H9 (cell line): Measurements from ENCODE around the gene ZSCAN5C. TPM values are rescaled to one million over a fixed set of nuclear protein-coding genes. Genes with fewer than 3 reads are reported as not detected.

ENCODE experiments used
- DNase-seq: peaks from one replicate; pipeline ENCODE4 v3.0.0-alpha.2; 2017
- H2AFZ ChIP-seq: one replicate; pipeline ENCODE4 v1.6.1; 2013; ENCODE audit warnings: mild to moderate bottlenecking, low read length, control low read depth, moderate library complexity
- H2AK5ac ChIP-seq: 2 replicates; pipeline ENCODE4 v1.6.1; 2013; ENCODE audit warnings: low read length, control low read depth, mixed read lengths; ENCODE audit not compliant: insufficient read length
- H2BK120ac ChIP-seq: one replicate; pipeline ENCODE4 v1.6.1; 2013; ENCODE audit warnings: low read depth, mild to moderate bottlenecking, low read length, control low read depth, inconsistent platforms; ENCODE audit not compliant: poor library complexity, severe bottlenecking
- H2BK12ac ChIP-seq: 2 replicates; pipeline ENCODE4 v1.6.1; 2013; ENCODE audit warnings: low read length, control low read depth, mixed read lengths, low read depth; ENCODE audit not compliant: insufficient read length
- H2BK15ac ChIP-seq: 2 replicates; pipeline ENCODE4 v1.6.1; 2013; ENCODE audit warnings: low read depth, low read length, control low read depth
- H2BK20ac ChIP-seq: one replicate; pipeline ENCODE4 v1.6.1; 2013; ENCODE audit warnings: low read depth, mild to moderate bottlenecking, low read length, control low read depth, inconsistent platforms; ENCODE audit not compliant: poor library complexity, severe bottlenecking
- H2BK5ac ChIP-seq: 2 replicates; pipeline ENCODE4 v1.6.1; 2013; ENCODE audit warnings: low read length, control low read depth, mixed read lengths; ENCODE audit not compliant: insufficient read length
- H3K14ac ChIP-seq: 2 replicates; pipeline ENCODE4 v1.6.1; 2013; ENCODE audit warnings: low read length, control low read depth; ENCODE audit not compliant: insufficient read depth
- H3K18ac ChIP-seq: 2 replicates; pipeline ENCODE4 v1.6.1; 2013; ENCODE audit warnings: low read depth, mild to moderate bottlenecking, mixed read lengths, low read length, control low read depth; ENCODE audit not compliant: insufficient read length
- H3K23ac ChIP-seq: 2 replicates; pipeline ENCODE4 v1.6.1; 2013; ENCODE audit warnings: low read length, control low read depth, mixed read lengths, low read depth; ENCODE audit not compliant: insufficient read length
- H3K23me2 ChIP-seq: 2 replicates; pipeline ENCODE4 v1.6.1; 2013; ENCODE audit warnings: low read depth, mild to moderate bottlenecking, mixed read lengths, low read length, control low read depth; ENCODE audit not compliant: insufficient read length, poor library complexity, severe bottlenecking
- H3K27ac ChIP-seq: 2 replicates; pipeline ENCODE4 v1.5.1; 2013; ENCODE audit warnings: low read length, control low read depth, mixed read lengths, low read depth; ENCODE audit not compliant: insufficient read length
- H3K27me3 ChIP-seq: 2 replicates; pipeline ENCODE4 v1.6.1; 2013; ENCODE audit warnings: low read length, control low read depth, inconsistent platforms; ENCODE audit not compliant: insufficient read depth
- H3K4ac ChIP-seq: 2 replicates; pipeline ENCODE4 v1.6.1; 2013; ENCODE audit warnings: low read depth, mild to moderate bottlenecking, control low read depth, inconsistent platforms, low read length, moderate library complexity
- H3K4me1 ChIP-seq: 2 replicates; pipeline ENCODE4 v1.6.1; 2013; ENCODE audit warnings: low read length, control low read depth, inconsistent platforms; ENCODE audit not compliant: insufficient read depth
- H3K4me2 ChIP-seq: 2 replicates; pipeline ENCODE4 v1.6.1; 2013; ENCODE audit warnings: low read length, control low read depth, mixed read lengths; ENCODE audit not compliant: insufficient read length, insufficient read depth
- H3K56ac ChIP-seq: 2 replicates; pipeline ENCODE4 v1.6.1; 2013; ENCODE audit warnings: low read depth, mild to moderate bottlenecking, mixed read lengths, low read length, control low read depth; ENCODE audit not compliant: insufficient read length
- H3K79me1 ChIP-seq: 2 replicates; pipeline ENCODE4 v1.6.1; 2013; ENCODE audit warnings: low read depth, mild to moderate bottlenecking, moderate library complexity, low read length, control low read depth, inconsistent platforms; ENCODE audit not compliant: insufficient read depth, poor library complexity, severe bottlenecking
- H3K79me2 ChIP-seq: 2 replicates; pipeline ENCODE4 v1.6.1; 2013; ENCODE audit warnings: low read length, control low read depth, inconsistent platforms; ENCODE audit not compliant: insufficient read depth
- H3K9ac ChIP-seq: 2 replicates; pipeline ENCODE4 v1.6.1; 2013; ENCODE audit warnings: low read length, control low read depth, mixed read lengths; ENCODE audit not compliant: insufficient read length; ENCODE audit errors: extremely low read depth
- H3K9me3 ChIP-seq: one replicate; pipeline ENCODE4 v1.6.1; 2013; ENCODE audit warnings: low read depth, low read length, inconsistent platforms; ENCODE audit not compliant: control insufficient read depth
- H3T11ph ChIP-seq: one replicate; pipeline ENCODE4 v1.6.1; 2013; ENCODE audit warnings: mild to moderate bottlenecking, low read length, control low read depth, inconsistent platforms
- H4K20me1 ChIP-seq: one replicate; pipeline ENCODE4 v1.6.1; 2013; ENCODE audit not compliant: control insufficient read depth, insufficient read length, insufficient read depth
- H4K5ac ChIP-seq: 2 replicates; pipeline ENCODE4 v1.6.1; 2013; ENCODE audit warnings: low read depth, mild to moderate bottlenecking, mixed read lengths, low read length, control low read depth; ENCODE audit not compliant: insufficient read length
- H4K8ac ChIP-seq: replicated peaks from 2 replicates; pipeline ENCODE4 v1.6.1; 2013; ENCODE audit warnings: low read length, control low read depth, mixed read lengths, low read depth; ENCODE audit not compliant: insufficient read length
- H4K91ac ChIP-seq: 2 replicates; pipeline ENCODE4 v1.6.1; 2013; ENCODE audit warnings: low read depth, mild to moderate bottlenecking, moderate library complexity, mixed read lengths, low read length, control low read depth; ENCODE audit not compliant: insufficient read length
- H3K27ac Mint-ChIP-seq, 3 experiments: 2 replicates in 2 of 3; 3 replicates in 1 of 3; pipeline ENCODE4 v1.8.0; 2020 to 2021; ENCODE audit warnings: mixed read lengths in 3 of 3, mild to moderate bottlenecking in 1 of 3, moderate library complexity in 1 of 3
- H3K27me3 Mint-ChIP-seq: 2 replicates; pipeline ENCODE4 v1.8.0; 2021; ENCODE audit warnings: low read depth, mild to moderate bottlenecking, moderate library complexity, mixed read lengths
- H3K36me3 Mint-ChIP-seq, 3 experiments: 2 replicates in 2 of 3; 3 replicates in 1 of 3; pipeline ENCODE4 v1.8.0; 2020 to 2021; ENCODE audit warnings: low read depth in 3 of 3, mixed read lengths in 3 of 3; ENCODE audit not compliant: insufficient read depth in 1 of 3
- H3K4me1 Mint-ChIP-seq, 2 experiments: 2 replicates each; pipeline ENCODE4 v1.8.0; 2020; ENCODE audit warnings: mixed read lengths in 2 of 2
- H3K4me3 Mint-ChIP-seq, 2 experiments: 2 replicates in 1 of 2; 3 replicates in 1 of 2; pipeline ENCODE4 v1.8.0; 2020 to 2021; ENCODE audit warnings: mild to moderate bottlenecking in 2 of 2, mixed read lengths in 2 of 2, moderate library complexity in 1 of 2
- H3K9me3 Mint-ChIP-seq, 2 experiments: 2 replicates in 1 of 2; 3 replicates in 1 of 2; pipeline ENCODE4 v1.8.0; 2020; ENCODE audit warnings: mild to moderate bottlenecking in 2 of 2, mixed read lengths in 2 of 2, moderate library complexity in 1 of 2
- WGBS: extraction: QIAGEN DNeasy Blood & Tissue Kit; methylation state at CpG from one replicate; pipeline ENCODE4 v1.1.7; 2013; ENCODE audit warnings: missing lambda C conversion rate, low lambda C conversion rate, mixed read lengths; ENCODE audit not compliant: insufficient read length; ENCODE audit errors: extremely low coverage; 5-methylcytosine and 5-hydroxymethylcytosine counted together
- total RNA-seq: library from RNA; stranded (reverse); gene quantifications from 2 replicates; pipeline ENCODE4 v1.2.1, GENCODE V29; 2021
- TF ChIP-seq, protein P1 (sequence below): fragments of 200-600 bp; sonication (generic); conservative IDR thresholded peaks from 3 replicates; pipeline ENCODE4 v1.8.0; 2021; ENCODE audit warnings: antibody characterized with exemption, mild to moderate bottlenecking

Gene ZSCAN5C
- total RNA-seq, 1 experiment from 2014 or later: not detected

DNA sequence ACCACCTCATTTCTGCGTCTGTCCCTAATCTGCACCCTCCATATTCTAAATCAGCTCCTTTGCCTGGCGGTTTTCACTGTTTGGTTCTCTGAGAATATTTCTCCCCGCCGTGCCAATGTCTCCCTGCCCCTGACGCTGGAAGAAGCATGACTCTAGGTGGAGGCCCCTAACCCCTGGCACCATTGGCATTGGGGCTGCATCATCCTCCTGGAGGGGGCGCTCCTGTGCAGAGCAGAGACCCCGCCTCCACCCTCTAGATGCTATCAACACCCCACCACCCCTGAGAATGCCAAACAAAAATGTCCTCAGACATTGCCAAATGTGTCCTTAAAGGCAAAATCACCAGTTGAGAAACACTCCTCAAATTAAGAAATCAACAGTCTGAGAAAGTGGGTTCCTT, 11.0 kb upstream of the ZSCAN5C start:
- Mint-ChIP-seq H3K36me3 (no peaks in the 10 kb centered on the region), H3K9me3 (peaks cover 0 to 44% of the 10 kb centered on the region in 2 experiments; a peak in 2 of 5 replicates), H3K27ac (no peak overlapping the region), H3K4me3 (no peak overlapping the region), H3K27me3 (peaks cover 12% of the 10 kb centered on the region), H3K4me1 (no peaks in the 10 kb centered on the region)
- no peak overlapping the region for H3K18ac ChIP-seq
- H2BK12ac ChIP-seq: no peak overlapping the region
- no peak overlapping the region for H2AK5ac ChIP-seq
- no peak overlapping the region for H4K8ac ChIP-seq
- H3K23ac ChIP-seq: no peak overlapping the region
- no CpG with 5 or more reads among the region's 7 CpGs for WGBS
- no peak overlapping the region for H2BK20ac ChIP-seq
- H3T11ph ChIP-seq: no peak overlapping the region
- H2BK120ac ChIP-seq: no peak overlapping the region
- H2BK15ac ChIP-seq: no peak overlapping the region
- no peak overlapping the region for H3K9ac ChIP-seq
- DNase-seq: no peak
- H3K27me3 ChIP-seq: no peaks in the 10 kb centered on the region
- H2BK5ac ChIP-seq: no peak overlapping the region
- H3K14ac ChIP-seq: no peak overlapping the region
- H3K79me2 ChIP-seq: no peaks in the 10 kb centered on the region
- H3K4me2 ChIP-seq: no peak overlapping the region
- H4K20me1 ChIP-seq: no peaks in the 10 kb centered on the region
- H3K79me1 ChIP-seq: no peaks in the 10 kb centered on the region
- no peak overlapping the region for H3K27ac ChIP-seq
- H3K4ac ChIP-seq: no peak overlapping the region
- H3K23me2 ChIP-seq: no peaks in the 10 kb centered on the region
- no peaks in the 10 kb centered on the region for H3K9me3 ChIP-seq
- no peak overlapping the region for H4K91ac ChIP-seq
- no peak overlapping the region for H4K5ac ChIP-seq
- no peak overlapping the region for H2AFZ ChIP-seq
- TF ChIP-seq, protein P1, sequence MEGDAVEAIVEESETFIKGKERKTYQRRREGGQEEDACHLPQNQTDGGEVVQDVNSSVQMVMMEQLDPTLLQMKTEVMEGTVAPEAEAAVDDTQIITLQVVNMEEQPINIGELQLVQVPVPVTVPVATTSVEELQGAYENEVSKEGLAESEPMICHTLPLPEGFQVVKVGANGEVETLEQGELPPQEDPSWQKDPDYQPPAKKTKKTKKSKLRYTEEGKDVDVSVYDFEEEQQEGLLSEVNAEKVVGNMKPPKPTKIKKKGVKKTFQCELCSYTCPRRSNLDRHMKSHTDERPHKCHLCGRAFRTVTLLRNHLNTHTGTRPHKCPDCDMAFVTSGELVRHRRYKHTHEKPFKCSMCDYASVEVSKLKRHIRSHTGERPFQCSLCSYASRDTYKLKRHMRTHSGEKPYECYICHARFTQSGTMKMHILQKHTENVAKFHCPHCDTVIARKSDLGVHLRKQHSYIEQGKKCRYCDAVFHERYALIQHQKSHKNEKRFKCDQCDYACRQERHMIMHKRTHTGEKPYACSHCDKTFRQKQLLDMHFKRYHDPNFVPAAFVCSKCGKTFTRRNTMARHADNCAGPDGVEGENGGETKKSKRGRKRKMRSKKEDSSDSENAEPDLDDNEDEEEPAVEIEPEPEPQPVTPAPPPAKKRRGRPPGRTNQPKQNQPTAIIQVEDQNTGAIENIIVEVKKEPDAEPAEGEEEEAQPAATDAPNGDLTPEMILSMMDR: peak; percentile 54
- H3K56ac ChIP-seq: no peak overlapping the region
- H3K4me1 ChIP-seq: no peaks in the 10 kb centered on the region
